ENCODE measurements around the gene ATP13A2.

Gene ATP13A2

GRCh38 chr1:17031436-17031835, 19.7 kb upstream of the ATP13A2 start:
- no peak for DNase-seq (ENCODE audit: low spot score)

GRCh38 chr1:17030206-17030605, 18.5 kb upstream of the ATP13A2 start:
- no peak for DNase-seq (ENCODE audit: low spot score)

GRCh38 chr1:17028662-17029188, 17.0 kb upstream of the ATP13A2 start:
- no peak for DNase-seq (ENCODE audit: low spot score)

GRCh38 chr1:17027900-17028299, 16.2 kb upstream of the ATP13A2 start:
- no peak for DNase-seq (ENCODE audit: low spot score)

GRCh38 chr1:17027403-17027802, 15.7 kb upstream of the ATP13A2 start:
- no peak for DNase-seq (ENCODE audit: low spot score)

GRCh38 chr1:17024721-17025120, 13.0 kb upstream of the ATP13A2 start:
- DNase-seq (ENCODE audit: low spot score) = no peak

GRCh38 chr1:17023573-17023972, 11.8 kb upstream of the ATP13A2 start:
- no peak for DNase-seq (ENCODE audit: low spot score)

- no peak for DNase-seq (ENCODE audit: low spot score)
Observed at GRCh38 chr1:17023102-17023501, 11.4 kb upstream of the ATP13A2 start.

GRCh38 chr1:17021896-17022295, 10.2 kb upstream of the ATP13A2 start:
- no peak for DNase-seq (ENCODE audit: low spot score)

- DNase-seq (ENCODE audit: low spot score) = no peak
Observed at GRCh38 chr1:17020502-17020901, 8.8 kb upstream of the ATP13A2 start.

GRCh38 chr1:17018849-17019248, 7.1 kb upstream of the ATP13A2 start:
- no peak for DNase-seq (ENCODE audit: low spot score)

GRCh38 chr1:17017435-17017834, 5.7 kb upstream of the ATP13A2 start:
- DNase-seq (ENCODE audit: low spot score) = no peak

- DNase-seq (ENCODE audit: low spot score) = no peak
Observed at GRCh38 chr1:17016317-17016661, 4.6 kb upstream of the ATP13A2 start.

- no peak for DNase-seq (ENCODE audit: low spot score)
Observed at GRCh38 chr1:17014671-17015567, 3.2 kb upstream of the ATP13A2 start.

- no peak for DNase-seq (ENCODE audit: low spot score)
Observed at GRCh38 chr1:17013491-17014320, 2.0 kb upstream of the ATP13A2 start.

- no peak for DNase-seq (ENCODE audit: low spot score)
Observed at GRCh38 chr1:17012775-17013490, 1.2 kb upstream of the ATP13A2 start.

GRCh38 chr1:17011092-17011438, 663 bp downstream of the ATP13A2 start:
- DNase-seq (ENCODE audit: low spot score) = no peak

- DNase-seq (ENCODE audit: low spot score) = no peak
Observed at GRCh38 chr1:17009706-17010105, 2.0 kb downstream of the ATP13A2 start.

- DNase-seq (ENCODE audit: low spot score) = no peak
Observed at GRCh38 chr1:17008208-17008855, 3.4 kb downstream of the ATP13A2 start.

- DNase-seq (ENCODE audit: low spot score) = no peak
Observed at GRCh38 chr1:17007121-17007520, 4.6 kb downstream of the ATP13A2 start.

GRCh38 chr1:17005365-17005740, 6.4 kb downstream of the ATP13A2 start:
- DNase-seq (ENCODE audit: low spot score) = no peak
